Endothelial cell of umbilical vein (primary cell): ENCODE measurements around the gene TMEM213. TPM values are rescaled to one million over a fixed set of nuclear protein-coding genes. Genes with fewer than 3 reads are reported as not detected.

Experiments used
- BruUV-seq: library from RNA; stranded (reverse); fragments of 400-500 nt; replicated peaks from 2 replicates; lab custom pipeline; 2021; lab: Mats Ljungman, UMichigan
- CTCF ChIA-PET: fragments of 300-600, 350-600 bp; sonication (Branson Sonifier 250); formaldehyde crosslinking; loops from one replicate; lab custom pipeline; 2021; ENCODE audit warnings: antibody characterized with exemption, inconsistent platforms; lab: Charles Lee
- POLR2A ChIA-PET: fragments of 300-600, 350-600 bp; sonication (Branson Sonifier 250); formaldehyde crosslinking; loops from one replicate; lab custom pipeline; 2021; ENCODE audit warnings: antibody characterized with exemption, inconsistent platforms; lab: Charles Lee
- DNase-seq: peaks from one replicate; pipeline ENCODE4 v3.0.0-alpha.2; 2011; ENCODE audit warnings: low read depth, low spot score
- FAIRE-seq: peaks from 2 replicates; lab custom pipeline; 2011; peaks lifted over from hg19 to GRCh38; lab: Jason Lieb, UNC
- H2AFZ ChIP-seq: 2 replicates; pipeline ENCODE4 v1.6.0; 2012; ENCODE audit warnings: low read depth, low read length, control low read depth, inconsistent platforms
- H3K27ac ChIP-seq: 2 replicates; pipeline ENCODE4 v1.5.1; 2011; ENCODE audit warnings: low read depth, mild to moderate bottlenecking, control low read depth, low read length, moderate library complexity; ENCODE audit not compliant: insufficient read depth
- H3K27me3 ChIP-seq, 2 experiments: 2 replicates each; pipeline versions ENCODE4 v1.6.0 to v1.6.1; 2011; ENCODE audit warnings: low read length in 2 of 2, mixed read lengths in 1 of 2; ENCODE audit not compliant: control insufficient read depth in 2 of 2, insufficient read depth in 2 of 2
- H3K36me3 ChIP-seq, 2 experiments: 2 replicates in 1 of 2; 3 replicates in 1 of 2; pipeline ENCODE4 v1.5.1; 2011; ENCODE audit warnings: low read length in 2 of 2, mild to moderate bottlenecking in 1 of 2, moderate library complexity in 1 of 2; ENCODE audit not compliant: control insufficient read depth in 2 of 2, insufficient read depth in 2 of 2; ENCODE audit errors: extremely low read depth in 1 of 2
- H3K4me1 ChIP-seq: 3 replicates; pipeline ENCODE4 v1.5.1; 2011; ENCODE audit warnings: mild to moderate bottlenecking, low read length; ENCODE audit not compliant: control insufficient read depth, insufficient read depth; ENCODE audit errors: extremely low read depth
- H3K4me2 ChIP-seq: 2 replicates; pipeline ENCODE4 v1.6.1; 2011; ENCODE audit warnings: low read length, control low read depth, mixed read lengths; ENCODE audit not compliant: insufficient read depth
- H3K4me3 ChIP-seq, 3 experiments: fragments of 200-600 bp in 1 of 3; sonication (generic), shearing (Covaris generic) in 1 of 3; replicated peaks in 1 of 3; 2 replicates each; pipeline ENCODE4 v1.5.1; 2011 to 2016; ENCODE audit warnings: control low read depth in 3 of 3, low read length in 3 of 3, mild to moderate bottlenecking in 2 of 3, inconsistent platforms in 1 of 3, low read depth in 1 of 3, moderate library complexity in 1 of 3; ENCODE audit not compliant: insufficient read depth in 1 of 3
- H3K79me2 ChIP-seq: 2 replicates; pipeline ENCODE4 v1.6.0; 2012; ENCODE audit warnings: low read length, inconsistent platforms; ENCODE audit not compliant: control insufficient read depth, insufficient read depth
- H3K9ac ChIP-seq: replicated peaks from 2 replicates; pipeline ENCODE3; 2011; ENCODE audit warnings: low read length, control low read depth; ENCODE audit not compliant: insufficient read depth; ENCODE audit errors: extremely low read depth
- H3K9me1 ChIP-seq: replicated peaks from 3 replicates; pipeline ENCODE4 v1.6.0; 2011; ENCODE audit warnings: mild to moderate bottlenecking, low read length; ENCODE audit not compliant: control insufficient read depth, insufficient read depth; ENCODE audit errors: extremely low read depth
- H3K9me3 ChIP-seq: replicated peaks from 2 replicates; pipeline ENCODE4 v1.5.1; 2012; ENCODE audit warnings: low read length, inconsistent platforms; ENCODE audit not compliant: control insufficient read depth, insufficient read depth
- H4K20me1 ChIP-seq: replicated peaks from 2 replicates; pipeline ENCODE3; 2011; ENCODE audit warnings: mild to moderate bottlenecking, low read length; ENCODE audit not compliant: control insufficient read depth, insufficient read depth; ENCODE audit errors: extremely low read depth
- EZH2 ChIP-seq: IDR thresholded peaks from 2 replicates; pipeline ENCODE4 v1.6.1; 2012; ENCODE audit warnings: borderline replicate concordance, low read depth, mild to moderate bottlenecking, moderate library complexity, low read length, inconsistent platforms; ENCODE audit not compliant: severe bottlenecking
- FOS ChIP-seq: IDR thresholded peaks from 2 replicates; pipeline ENCODE4 v1.6.1; 2011; ENCODE audit warnings: mild to moderate bottlenecking, low read length, moderate library complexity, borderline replicate concordance; ENCODE audit not compliant: insufficient read depth
- GATA2 ChIP-seq: IDR thresholded peaks from 2 replicates; pipeline ENCODE4 v1.7.0; 2011; ENCODE audit warnings: low read depth, mild to moderate bottlenecking, moderate library complexity, mixed read lengths, low read length; ENCODE audit not compliant: insufficient read length, insufficient read depth
- JUN ChIP-seq: IDR thresholded peaks from 2 replicates; pipeline ENCODE4 v1.6.1; 2011; ENCODE audit warnings: borderline replicate concordance, low read depth; ENCODE audit not compliant: insufficient read length, insufficient read depth
- MYC ChIP-seq: IDR thresholded peaks from one replicate; pipeline ENCODE4 v1.6.1; 2011; ENCODE audit warnings: mild to moderate bottlenecking, low read depth, low read length
- POLR2A ChIP-seq: IDR thresholded peaks from 2 replicates; pipeline ENCODE4 v1.6.1; 2012; ENCODE audit warnings: low read depth, mild to moderate bottlenecking, control low read depth, low read length
- POLR2AphosphoS5 ChIP-seq: IDR thresholded peaks from 2 replicates; pipeline ENCODE4 v1.6.1; 2012; ENCODE audit warnings: low read depth, mild to moderate bottlenecking, control low read depth, low read length, moderate library complexity; ENCODE audit not compliant: insufficient read depth
- dilution Hi-C: fragments of 300-500 bp; cut with MboI; formaldehyde crosslinking; loops from one replicate; pipeline ENCODE4 v1.15.0; 2019; ENCODE audit warnings: low sequenced_read_pairs; ENCODE audit not compliant: extremely low pct_ligation_motif_present
- intact Hi-C: fragments of 100-400 bp; cut with micrococcal nuclease; formaldehyde crosslinking; loops from one replicate; pipeline ENCODE4 v1.10.0; 2022
- polyA plus RNA-seq, 4 experiments: library from polyadenylated mRNA; depleted of rRNA in 3 of 4; stranded (reverse) in 3 of 4; unstranded in 1 of 4; fragments of >200 nt; gene quantifications; 2 replicates each; pipeline versions ENCODE4 v1.2.1 to v1.2.3, GENCODE V29; 2011 to 2012; ENCODE audit warnings: missing spikeins in 1 of 4
- total RNA-seq: library from RNA; stranded (reverse); gene quantifications from 2 replicates; pipeline ENCODE4 v1.2.3, GENCODE V29; 2021
- TF ChIP-seq, protein P1 (sequence below): IDR thresholded peaks from 2 replicates; pipeline ENCODE4 v1.6.1; 2011; ENCODE audit not compliant: insufficient read depth, insufficient read length
- TF ChIP-seq, protein P2 (sequence below), 2 donors: IDR thresholded peaks; 1 replicate in 1 of 2; 2 replicates in 1 of 2; pipeline ENCODE4 v1.5.1; 2011; ENCODE audit warnings: low read length in 2 of 2, mild to moderate bottlenecking in 2 of 2, moderate library complexity in 2 of 2, control low read depth in 1 of 2, inconsistent platforms in 1 of 2, low read depth in 1 of 2; ENCODE audit not compliant: insufficient read depth in 1 of 2; ENCODE audit errors: extremely low read depth in 1 of 2

Gene TMEM213
- total and polyA plus RNA-seq, 2 donors (not counting 3 experiments of a cell fraction or from before 2014, with no cell fraction given), result not detected

DNA sequence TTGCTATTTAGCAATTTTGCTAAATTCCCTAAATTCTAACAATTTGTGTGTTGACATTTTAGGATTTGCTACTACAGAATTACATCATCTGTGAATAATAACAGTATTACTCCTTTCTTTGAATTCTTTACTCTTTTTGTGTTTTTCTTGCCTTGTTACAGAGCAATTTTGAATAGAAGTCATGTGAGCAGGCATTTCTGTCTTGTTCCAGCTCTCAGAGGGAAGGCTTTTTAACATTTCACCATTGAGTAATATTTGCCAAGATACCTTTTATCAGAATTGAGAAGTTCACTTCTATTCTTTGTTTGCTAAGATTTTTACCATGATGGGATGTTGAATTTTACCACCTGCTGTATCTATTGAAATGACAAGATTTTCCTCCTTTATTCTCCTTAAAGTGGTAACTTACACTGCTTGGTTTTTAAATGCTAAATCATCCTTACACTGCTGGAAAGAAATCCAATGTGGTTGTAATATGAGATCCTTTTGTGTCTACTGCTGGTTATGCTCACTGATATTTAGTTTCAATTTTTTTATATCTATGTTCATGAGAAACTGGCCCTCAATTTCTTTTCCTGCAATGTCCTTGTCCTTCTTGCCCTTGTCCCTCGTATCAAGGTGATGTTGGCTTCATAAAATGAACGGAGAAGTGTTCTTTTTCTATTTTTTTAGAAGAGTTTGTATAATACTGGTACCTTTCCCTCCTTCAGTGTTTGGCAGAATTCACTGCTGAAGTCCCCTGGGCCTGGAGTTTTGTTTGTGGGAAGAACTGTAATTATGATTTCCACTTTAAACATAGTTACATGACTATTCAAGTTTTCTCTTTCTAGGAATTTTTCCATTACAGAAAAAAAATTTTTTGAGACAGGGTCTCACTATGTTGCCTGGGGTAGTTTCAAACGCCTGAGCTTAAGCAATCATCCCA is 50.5 kb downstream of the TMEM213 start:
- no TSS peak for BruUV-seq
- POLR2A ChIA-PET, result no interaction called here

More for the DNA sequence above, 50.5 kb downstream of the TMEM213 start:
- CTCF ChIA-PET, result no interaction called here
- Histone ChIP-seq H3K9me3 (no peaks in the 10 kb centered on the region), H3K79me2 (no peaks in the 10 kb centered on the region), H3K4me2 (no peak overlapping the region), H3K4me3 (no peak overlapping the region), H2AFZ (no peak overlapping the region), H3K36me3 (no peaks in the 10 kb centered on the region), H3K27ac (no peak overlapping the region), H3K27me3 (no peaks in the 10 kb centered on the region), H3K9ac (no peak overlapping the region), H4K20me1 (no peaks in the 10 kb centered on the region), H3K9me1 (no peaks in the 10 kb centered on the region), H3K4me1 (peaks cover 3% of the 10 kb centered on the region)
- no peak for FAIRE-seq
- TF ChIP-seq POLR2A, result no peak
- no peak for TF ChIP-seq JUN
- no peak for TF ChIP-seq GATA2
- TF ChIP-seq, protein P1, sequence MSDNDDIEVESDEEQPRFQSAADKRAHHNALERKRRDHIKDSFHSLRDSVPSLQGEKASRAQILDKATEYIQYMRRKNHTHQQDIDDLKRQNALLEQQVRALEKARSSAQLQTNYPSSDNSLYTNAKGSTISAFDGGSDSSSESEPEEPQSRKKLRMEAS, result no peak
- TF ChIP-seq EZH2, result no peak
- TF ChIP-seq, protein P2, sequence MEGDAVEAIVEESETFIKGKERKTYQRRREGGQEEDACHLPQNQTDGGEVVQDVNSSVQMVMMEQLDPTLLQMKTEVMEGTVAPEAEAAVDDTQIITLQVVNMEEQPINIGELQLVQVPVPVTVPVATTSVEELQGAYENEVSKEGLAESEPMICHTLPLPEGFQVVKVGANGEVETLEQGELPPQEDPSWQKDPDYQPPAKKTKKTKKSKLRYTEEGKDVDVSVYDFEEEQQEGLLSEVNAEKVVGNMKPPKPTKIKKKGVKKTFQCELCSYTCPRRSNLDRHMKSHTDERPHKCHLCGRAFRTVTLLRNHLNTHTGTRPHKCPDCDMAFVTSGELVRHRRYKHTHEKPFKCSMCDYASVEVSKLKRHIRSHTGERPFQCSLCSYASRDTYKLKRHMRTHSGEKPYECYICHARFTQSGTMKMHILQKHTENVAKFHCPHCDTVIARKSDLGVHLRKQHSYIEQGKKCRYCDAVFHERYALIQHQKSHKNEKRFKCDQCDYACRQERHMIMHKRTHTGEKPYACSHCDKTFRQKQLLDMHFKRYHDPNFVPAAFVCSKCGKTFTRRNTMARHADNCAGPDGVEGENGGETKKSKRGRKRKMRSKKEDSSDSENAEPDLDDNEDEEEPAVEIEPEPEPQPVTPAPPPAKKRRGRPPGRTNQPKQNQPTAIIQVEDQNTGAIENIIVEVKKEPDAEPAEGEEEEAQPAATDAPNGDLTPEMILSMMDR (IDR thresholded peaks at IDR 0.05; ENCODE audit: extremely low read depth in 1 of 2, insufficient read depth in 1 of 2, low read depth in 1 of 2, low read length in 2 of 2), result no peak
- no peak for TF ChIP-seq MYC
- no peak for TF ChIP-seq POLR2AphosphoS5
- TF ChIP-seq FOS, result no peak
- intact Hi-C loops (no loop called here), dilution Hi-C loops (no loop called here)
- DNase-seq, result no peak
